ENCODE data around the gene RNMT. TPM values are rescaled to one million over a fixed set of nuclear protein-coding genes. Genes with fewer than 3 reads are reported as not detected.

Gene RNMT
- total RNA-seq, 1 donor from 2014 or later: 32.1 TPM

- H3K4me1 ChIP-seq: no peaks in the 10 kb centered on the region
- peaks cover 3% of the 10 kb centered on the region for H3K27me3 ChIP-seq (ENCODE audit: low read depth)
- no peak overlapping the region for H3K4me3 ChIP-seq
- no peak for TF ChIP-seq CTCF (IDR thresholded peaks at IDR 0.05)
- no peak for ATAC-seq
- no peaks in the 10 kb centered on the region for H3K9me3 ChIP-seq
- intact Hi-C loops (cut with DNase I): no loop called here
- no peaks in the 10 kb centered on the region for H3K36me3 ChIP-seq
- H3K27ac ChIP-seq: no peak overlapping the region
- no peak for DNase-seq
These were observed 67.3 kb downstream of the RNMT start for GRCh38 chr18:13793819-13794218.

- Histone ChIP-seq H3K27me3 (ENCODE audit: low read depth) (peaks cover 17% of the 10 kb centered on the region), H3K9me3 (no peaks in the 10 kb centered on the region), H3K27ac (no peak overlapping the region), H3K36me3 (no peaks in the 10 kb centered on the region), H3K4me3 (no peak overlapping the region), H3K4me1 (peaks cover 9% of the 10 kb centered on the region)
- DNase-seq (no peak), ATAC-seq (no peak)
- no peak for TF ChIP-seq CTCF (IDR thresholded peaks at IDR 0.05)
- intact Hi-C loops (cut with DNase I): no loop called here
These were observed 70.0 kb downstream of the RNMT start for GRCh38 chr18:13796515-13796914.

GRCh38 chr18:13797157-13797611, 70.7 kb downstream of the RNMT start:
- DNase-seq (no peak), ATAC-seq (no peak)
- no peaks in the 10 kb centered on the region for H3K9me3 ChIP-seq
- no peak for TF ChIP-seq CTCF (IDR thresholded peaks at IDR 0.05)
- peaks cover 9% of the 10 kb centered on the region for H3K4me1 ChIP-seq
- intact Hi-C loops (cut with DNase I): no loop called here
- H3K4me3 ChIP-seq: no peak overlapping the region
- no peak overlapping the region for H3K27ac ChIP-seq
- H3K27me3 ChIP-seq (ENCODE audit: low read depth): peaks cover 20% of the 10 kb centered on the region
- no peaks in the 10 kb centered on the region for H3K36me3 ChIP-seq

GRCh38 chr18:13799396-13799795, 72.9 kb downstream of the RNMT start:
- peaks cover 34% of the 10 kb centered on the region for H3K27me3 ChIP-seq (ENCODE audit: low read depth)
- ATAC-seq (no peak), DNase-seq (no peak)
- TF ChIP-seq CTCF (IDR thresholded peaks at IDR 0.05): no peak
- H3K9me3 ChIP-seq: no peaks in the 10 kb centered on the region
- intact Hi-C loops (cut with DNase I): no loop called here
- H3K27ac ChIP-seq: no peak overlapping the region
- H3K36me3 ChIP-seq: no peaks in the 10 kb centered on the region
- peaks cover 9% of the 10 kb centered on the region for H3K4me1 ChIP-seq
- H3K4me3 ChIP-seq: no peak overlapping the region

GRCh38 chr18:13800505-13801259, 74.2 kb downstream of the RNMT start:
- intact Hi-C loops (cut with DNase I): no loop called here
- H3K4me3 ChIP-seq: peak overlapping the region; percentile 37
- TF ChIP-seq CTCF (IDR thresholded peaks at IDR 0.05): peak; percentile 44
- no peaks in the 10 kb centered on the region for H3K36me3 ChIP-seq
- H3K4me1 ChIP-seq: peaks cover 9% of the 10 kb centered on the region
- DNase-seq: peak; percentile 73
- ATAC-seq: peak; percentile 94
- no peak overlapping the region for H3K27ac ChIP-seq
- H3K9me3 ChIP-seq: no peaks in the 10 kb centered on the region
- peaks cover 34% of the 10 kb centered on the region for H3K27me3 ChIP-seq (ENCODE audit: low read depth)
